CD4-positive, CD25-positive, alpha-beta regulatory T cell (primary cell): ENCODE measurements around the gene WDR31. TPM values are rescaled to one million over a fixed set of nuclear protein-coding genes. Genes with fewer than 3 reads are reported as not detected.

Experiments used
- ATAC-seq, 2 donors: fragments of 150-1000 bp; cut with Tn5 transposase; one replicate each; pipeline ENCODE4 v1.10.0; 2021; ENCODE audit warnings: low read depth in 2 of 2, moderate number of reproducible peaks in 2 of 2, moderate library complexity in 1 of 2
- DNase-seq, 3 donors: peaks; one replicate each; pipeline versions ENCODE4 v3.0.0 to v3.0.0-alpha.2; 2012 to 2022; ENCODE audit warnings: mixed read lengths in 1 of 3
- H3K27ac ChIP-seq: one replicate; pipeline ENCODE4 v1.7.0; 2013; ENCODE audit warnings: mild to moderate bottlenecking, low read length; ENCODE audit not compliant: insufficient read depth, poor library complexity, severe bottlenecking
- H3K27me3 ChIP-seq: one replicate; pipeline ENCODE4 v1.7.0; 2013; ENCODE audit warnings: low read length; ENCODE audit not compliant: control insufficient read depth, insufficient read depth
- H3K36me3 ChIP-seq: one replicate; pipeline ENCODE4 v1.7.0; 2013; ENCODE audit warnings: mild to moderate bottlenecking, low read length, moderate library complexity; ENCODE audit not compliant: control insufficient read depth, insufficient read depth
- H3K4me1 ChIP-seq: 2 replicates; pipeline ENCODE4 v1.7.0; 2013; ENCODE audit warnings: mild to moderate bottlenecking, low read length; ENCODE audit not compliant: insufficient read depth, control insufficient read depth, poor library complexity, severe bottlenecking
- H3K4me3 ChIP-seq: one replicate; pipeline ENCODE4 v1.7.0; 2013; ENCODE audit warnings: low read depth, mild to moderate bottlenecking, low read length, moderate library complexity
- H3K9me3 ChIP-seq, 2 experiments: 1 replicate in 1 of 2; 2 replicates in 1 of 2; pipeline ENCODE4 v1.7.0; 2013; ENCODE audit warnings: low read length in 2 of 2, mild to moderate bottlenecking in 1 of 2, moderate library complexity in 1 of 2; ENCODE audit not compliant: control insufficient read depth in 2 of 2
- H3K27ac Mint-ChIP-seq, 3 donors: one replicate each; pipeline ENCODE4 v1.8.0; 2020 to 2022; ENCODE audit warnings: mild to moderate bottlenecking in 3 of 3, mixed read lengths in 3 of 3, moderate library complexity in 2 of 3
- H3K27me3 Mint-ChIP-seq: one replicate; pipeline ENCODE4 v1.8.0; 2022; ENCODE audit warnings: mild to moderate bottlenecking, mixed read lengths
- H3K36me3 Mint-ChIP-seq: one replicate; pipeline ENCODE4 v1.8.0; 2020; ENCODE audit warnings: mixed read lengths
- H3K4me1 Mint-ChIP-seq, 4 donors: one replicate each; pipeline ENCODE4 v1.8.0; 2020 to 2022; ENCODE audit warnings: mixed read lengths in 4 of 4, mild to moderate bottlenecking in 1 of 4
- H3K4me3 Mint-ChIP-seq, 4 donors: one replicate each; pipeline ENCODE4 v1.8.0; 2020 to 2022; ENCODE audit warnings: mild to moderate bottlenecking in 4 of 4, mixed read lengths in 4 of 4, moderate library complexity in 3 of 4
- H3K9me3 Mint-ChIP-seq, 7 donors: one replicate each; pipeline ENCODE4 v1.8.0; 2020 to 2022; ENCODE audit warnings: mixed read lengths in 7 of 7, mild to moderate bottlenecking in 3 of 7, moderate library complexity in 2 of 7
- polyA plus RNA-seq, 4 donors: library from polyadenylated mRNA; unstranded; fragments of 300-500 nt; fragmentation: Illumina TruSeq; gene quantifications; one replicate each; pipeline ENCODE4 v1.2.3, GENCODE V29; 2021
- total RNA-seq: library from RNA; stranded (reverse); gene quantifications from one replicate; pipeline ENCODE4 v1.2.3, GENCODE V29; 2022

WDR31 gene
- total and polyA plus RNA-seq, 5 donors from 2014 or later = 0.06 to 0.32 (median 0.19) TPM; not detected in 1

DNA sequence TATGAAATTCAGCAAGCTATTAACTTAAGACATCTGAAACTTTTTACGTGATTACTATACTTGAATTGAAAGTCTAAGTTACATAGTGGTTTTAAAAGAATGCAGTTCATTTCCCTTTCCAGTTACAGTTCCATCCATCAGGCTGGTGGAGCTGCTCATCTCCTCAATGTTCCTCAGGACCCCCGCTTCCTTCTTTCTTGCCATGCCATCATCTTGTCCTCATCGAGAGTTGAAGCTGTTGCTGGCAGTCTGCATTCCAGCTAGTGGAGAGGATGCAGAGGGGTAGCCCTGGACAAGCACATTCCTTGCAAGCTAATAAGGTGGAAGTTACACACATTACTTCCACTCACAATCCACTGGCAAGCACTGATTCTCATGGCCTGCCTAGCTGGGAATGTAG lies 28.1 kb downstream of the WDR31 start:
- no peaks in the 10 kb centered on the region for H3K36me3 ChIP-seq

DNA sequence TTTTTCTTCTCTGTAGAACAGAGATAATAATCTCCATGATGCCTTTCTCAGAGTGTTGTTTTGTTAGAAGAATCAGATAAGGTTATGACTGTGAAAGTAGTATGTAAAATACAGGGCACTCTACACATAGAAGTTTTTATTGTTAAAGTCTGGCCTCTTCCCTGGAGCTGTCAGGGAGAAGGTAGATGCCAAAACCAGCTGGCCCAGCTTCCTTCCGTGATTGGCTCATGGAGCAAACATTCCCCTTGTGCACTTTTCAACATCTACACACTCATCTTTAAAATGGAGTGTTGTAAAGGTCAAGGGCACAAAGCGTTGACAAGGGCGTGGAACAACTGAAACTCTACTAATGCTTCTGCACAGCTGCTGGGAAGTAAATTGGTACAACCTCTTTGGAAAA lies 29.5 kb downstream of the WDR31 start:
- H3K27me3 Mint-ChIP-seq = peaks cover 5% of the 10 kb centered on the region
- ATAC-seq = no peak
- H3K27ac Mint-ChIP-seq = no peak overlapping the region
- no peaks in the 10 kb centered on the region for H3K27me3 ChIP-seq
- no peak for DNase-seq
- no peaks in the 10 kb centered on the region for H3K9me3 ChIP-seq
- H3K4me3 ChIP-seq = no peak overlapping the region
- H3K4me1 ChIP-seq = no peaks in the 10 kb centered on the region
- H3K27ac ChIP-seq = no peak overlapping the region
- no peaks in the 10 kb centered on the region for H3K9me3 Mint-ChIP-seq
- no peaks in the 10 kb centered on the region for H3K4me1 Mint-ChIP-seq
- H3K36me3 Mint-ChIP-seq = no peaks in the 10 kb centered on the region
- no peaks in the 10 kb centered on the region for H3K36me3 ChIP-seq
- H3K4me3 Mint-ChIP-seq = no peak overlapping the region

More for the DNA sequence above, 28.1 kb downstream of the WDR31 start:
- ATAC-seq (no peak), DNase-seq (no peak)
- Mint-ChIP-seq H3K36me3 (no peaks in the 10 kb centered on the region), H3K4me1 (no peaks in the 10 kb centered on the region), H3K4me3 (no peak overlapping the region), H3K27me3 (peaks cover 5% of the 10 kb centered on the region), H3K27ac (no peak overlapping the region), H3K9me3 (no peaks in the 10 kb centered on the region)
- H3K4me1 ChIP-seq = no peaks in the 10 kb centered on the region
- H3K4me3 ChIP-seq = no peak overlapping the region
- H3K27me3 ChIP-seq = no peaks in the 10 kb centered on the region
- H3K9me3 ChIP-seq = no peaks in the 10 kb centered on the region
- H3K27ac ChIP-seq = no peak overlapping the region

DNA sequence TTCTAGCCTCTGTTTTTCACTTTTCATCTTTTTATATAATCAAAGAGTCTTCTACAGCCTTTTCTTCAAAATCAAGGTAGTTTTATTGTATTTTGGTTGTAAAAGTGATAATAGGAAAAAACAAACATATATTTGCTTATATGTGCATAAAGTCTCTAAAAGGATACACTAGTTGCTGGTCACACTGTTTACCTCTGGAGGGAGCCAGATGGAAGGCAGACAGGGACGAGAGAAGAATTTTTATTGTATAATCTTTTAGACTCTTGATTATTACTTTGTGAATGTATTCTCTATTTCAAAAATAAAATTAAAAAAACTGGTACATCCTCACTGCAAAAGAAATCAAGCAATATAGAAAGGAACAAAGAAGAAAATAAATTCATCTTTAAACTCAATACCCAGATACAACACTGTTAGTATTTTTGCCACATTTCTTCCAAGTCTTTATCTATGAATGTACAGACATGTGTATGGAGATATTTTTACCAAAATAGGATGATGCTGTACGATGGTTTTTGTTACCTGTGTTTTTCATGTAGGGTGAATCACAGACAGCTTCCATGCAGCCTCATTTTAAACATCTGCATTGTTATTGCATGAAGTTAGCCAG lies 30.8 kb downstream of the WDR31 start:
- H3K27ac Mint-ChIP-seq = no peak overlapping the region
- peaks cover 5% of the 10 kb centered on the region for H3K27me3 Mint-ChIP-seq
- no peaks in the 10 kb centered on the region for H3K36me3 Mint-ChIP-seq
- H3K4me3 Mint-ChIP-seq = no peak overlapping the region
- Histone ChIP-seq H3K9me3 (no peaks in the 10 kb centered on the region), H3K4me3 (no peak overlapping the region), H3K27ac (no peak overlapping the region), H3K27me3 (no peaks in the 10 kb centered on the region), H3K36me3 (no peaks in the 10 kb centered on the region), H3K4me1 (no peaks in the 10 kb centered on the region)
- DNase-seq (peak in 2 of 3 donors; percentile 29 to 63), ATAC-seq (peak in 1 of 2 donors; percentile 37)
- H3K9me3 Mint-ChIP-seq = no peaks in the 10 kb centered on the region
- H3K4me1 Mint-ChIP-seq = no peaks in the 10 kb centered on the region

DNA sequence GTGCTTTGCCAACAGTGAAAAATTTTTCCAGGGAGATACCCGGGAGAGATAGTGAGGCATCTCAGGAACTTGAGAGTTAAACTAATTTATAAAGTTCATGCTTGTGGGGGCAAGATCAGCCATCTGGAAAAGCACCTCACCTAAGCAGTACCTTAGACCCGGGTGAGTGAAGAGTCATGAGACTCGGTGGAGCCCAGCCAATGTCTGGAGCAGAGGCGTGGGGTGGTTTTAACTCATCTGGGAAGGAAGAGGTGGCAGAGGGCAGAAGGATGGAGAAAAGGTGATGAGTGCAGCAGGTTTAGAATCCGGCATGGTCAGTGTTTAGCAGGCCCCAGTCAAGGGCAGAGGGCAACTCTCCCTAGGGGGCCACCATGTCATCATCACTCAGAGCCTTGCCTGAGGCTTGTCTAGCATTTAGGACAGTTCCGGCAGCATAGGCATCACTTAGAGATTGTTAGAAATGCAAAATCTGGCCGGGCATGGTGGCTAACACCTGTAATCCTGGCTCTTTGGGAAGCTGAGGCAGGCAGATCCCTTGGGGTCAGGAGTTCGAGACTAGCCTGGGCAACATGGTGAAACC lies 32.6 kb downstream of the WDR31 start:
- H3K4me1 Mint-ChIP-seq = no peaks in the 10 kb centered on the region
- no peak overlapping the region for H3K4me3 ChIP-seq
- H3K4me1 ChIP-seq = no peaks in the 10 kb centered on the region
- peaks cover 5% of the 10 kb centered on the region for H3K27me3 Mint-ChIP-seq
- no peaks in the 10 kb centered on the region for H3K27me3 ChIP-seq
- no peak overlapping the region for H3K27ac ChIP-seq
- no peaks in the 10 kb centered on the region for H3K9me3 ChIP-seq
- H3K27ac Mint-ChIP-seq = no peak overlapping the region
- DNase-seq = no peak
- no peaks in the 10 kb centered on the region for H3K36me3 Mint-ChIP-seq
- H3K9me3 Mint-ChIP-seq = no peaks in the 10 kb centered on the region
- H3K36me3 ChIP-seq = no peaks in the 10 kb centered on the region
- no peak overlapping the region for H3K4me3 Mint-ChIP-seq
- ATAC-seq = no peak

DNA sequence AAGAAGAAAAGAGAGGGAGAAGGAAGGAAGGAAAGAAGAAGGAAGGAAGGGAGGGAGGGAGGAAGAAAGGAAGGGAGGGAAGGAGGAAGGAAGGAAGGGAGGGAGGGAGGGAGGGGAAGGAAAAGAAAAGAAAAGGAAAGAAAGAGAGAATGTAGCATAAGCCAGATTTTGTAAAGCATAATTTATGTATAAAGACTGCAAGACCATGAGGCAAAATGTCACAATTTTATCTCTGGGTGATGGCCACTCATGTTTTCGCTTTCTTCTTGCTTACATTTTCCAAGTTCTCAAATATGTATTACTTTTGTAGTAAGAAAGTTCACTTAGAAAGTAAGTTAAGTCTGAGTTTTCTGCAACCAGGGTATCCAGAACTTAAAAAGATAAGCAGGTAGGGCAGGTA lies 33.5 kb downstream of the WDR31 start:
- Mint-ChIP-seq H3K36me3 (no peaks in the 10 kb centered on the region), H3K27ac (no peak overlapping the region), H3K4me3 (no peak overlapping the region), H3K27me3 (peaks cover 5% of the 10 kb centered on the region), H3K4me1 (no peaks in the 10 kb centered on the region), H3K9me3 (no peaks in the 10 kb centered on the region)
- Histone ChIP-seq H3K36me3 (no peaks in the 10 kb centered on the region), H3K27ac (no peak overlapping the region), H3K9me3 (no peaks in the 10 kb centered on the region), H3K27me3 (no peaks in the 10 kb centered on the region), H3K4me1 (no peaks in the 10 kb centered on the region), H3K4me3 (no peak overlapping the region)
- ATAC-seq (no peak), DNase-seq (no peak)

DNA sequence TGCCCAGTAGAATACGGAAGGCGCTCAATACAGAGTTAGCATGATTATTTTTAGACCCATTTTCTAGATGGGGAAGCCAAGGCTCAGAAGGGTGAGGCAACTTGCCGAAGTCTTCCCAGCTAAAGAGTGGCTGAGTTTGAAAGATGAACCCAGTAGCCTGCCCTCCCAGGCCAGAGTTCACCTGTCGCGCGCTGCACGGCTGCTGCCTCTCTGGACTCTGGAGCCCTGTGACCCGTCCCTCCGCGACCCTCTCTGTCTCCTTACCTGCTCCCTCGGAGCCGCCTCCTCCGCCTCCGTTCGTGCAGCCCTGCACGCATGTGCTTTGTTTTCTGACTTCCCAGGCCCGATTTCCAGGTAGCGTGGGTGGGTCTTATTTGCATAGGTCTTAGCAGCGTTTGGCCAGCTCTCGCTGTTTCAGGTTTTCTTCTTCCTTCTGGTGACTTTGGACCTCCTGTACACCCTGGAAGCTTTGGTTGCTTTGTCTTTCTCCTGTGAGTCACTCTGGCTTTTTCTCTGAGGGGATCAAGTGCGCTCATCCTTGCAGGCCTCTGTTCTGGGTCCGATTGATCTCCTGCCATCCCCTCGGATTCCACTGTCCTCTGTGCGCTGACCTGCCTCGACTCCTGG lies 37.2 kb downstream of the WDR31 start, which contains the start of gene RNF183:
Gene RNF183 (minus strand): TSS at position 585 of the 627 bp plus-strand sequence. CDS start 5,192 bp downstream, outside the sequence.
- H3K27me3 ChIP-seq = no peaks in the 10 kb centered on the region
- Mint-ChIP-seq H3K27me3 (no peaks in the 10 kb centered on the region), H3K36me3 (no peaks in the 10 kb centered on the region), H3K4me3 (no peak within 1 kb of the TSS), H3K4me1 (peaks cover 0 to 3% (median 0%) of the 10 kb centered on the region in 4 donors), H3K9me3 (no peaks in the 10 kb centered on the region), H3K27ac (peak within 1 kb of the TSS in 2 of 3 donors; percentile 60 to 69)
- H3K27ac ChIP-seq = no peak within 1 kb of the TSS
- H3K4me1 ChIP-seq = no peaks in the 10 kb centered on the region
- H3K4me3 ChIP-seq = no peak within 1 kb of the TSS
- no peaks in the 10 kb centered on the region for H3K9me3 ChIP-seq
- DNase-seq (no peak), ATAC-seq (no peak)
- no peaks in the 10 kb centered on the region for H3K36me3 ChIP-seq

DNA sequence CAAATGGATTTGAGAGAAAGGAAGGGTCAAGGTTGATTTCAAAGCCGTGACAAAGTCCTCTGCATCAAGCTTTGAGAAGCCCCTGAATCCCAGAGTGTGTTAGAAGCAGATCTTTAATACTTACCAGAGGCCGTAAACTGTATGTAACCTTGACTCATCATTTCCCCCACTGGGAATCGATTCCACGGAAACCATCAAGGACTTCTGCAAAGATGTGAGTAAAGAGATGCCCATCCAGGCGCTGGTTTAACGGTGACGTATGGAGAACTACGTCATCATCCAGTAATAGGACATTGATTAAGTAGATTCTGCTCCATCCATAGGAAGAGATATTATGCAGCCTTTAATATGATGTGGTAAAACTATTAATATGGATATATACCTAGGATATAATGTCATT lies 38.5 kb downstream of the WDR31 start:
- Histone ChIP-seq H3K4me1 (no peaks in the 10 kb centered on the region), H3K27ac (no peak overlapping the region), H3K9me3 (no peaks in the 10 kb centered on the region), H3K4me3 (no peak overlapping the region), H3K27me3 (no peaks in the 10 kb centered on the region), H3K36me3 (no peaks in the 10 kb centered on the region)
- peaks cover 0 to 3% (median 0%) of the 10 kb centered on the region in 4 donors for H3K4me1 Mint-ChIP-seq
- no peaks in the 10 kb centered on the region for H3K9me3 Mint-ChIP-seq
- ATAC-seq = no peak
- no peaks in the 10 kb centered on the region for H3K27me3 Mint-ChIP-seq
- no peak overlapping the region for H3K27ac Mint-ChIP-seq
- no peaks in the 10 kb centered on the region for H3K36me3 Mint-ChIP-seq
- DNase-seq = no peak
- no peak overlapping the region for H3K4me3 Mint-ChIP-seq
